Measurements from ENCODE around the gene OR11L1. TPM values are rescaled to one million over a fixed set of nuclear protein-coding genes. Genes with fewer than 3 reads are reported as not detected.

The OR11L1 gene
- polyA plus RNA-seq, 2 of the 4 experiments (the other 2 are of a cell fraction) = not detected

GRCh38 chr1:247824023-247824422 is 17.7 kb downstream of the OR11L1 start, which contains the start of gene OR14A16:
OR14A16 (minus strand) TSS chr1:247824119; CDS start chr1:247815729, 8,390 bp downstream.
- Histone ChIP-seq H3K4me1 (no peaks in the 10 kb centered on the region), H3K27ac (no peak within 1 kb of the TSS), H3K4me3 (no peak within 1 kb of the TSS), H3K9me3 (no peaks in the 10 kb centered on the region), H3K4me2 (no peak within 1 kb of the TSS)
- ChIA-PET CTCF (no interaction called here), POLR2A (no interaction called here)
- FAIRE-seq = no peak
- WGBS (ENCODE audit: missing lambda C conversion rate) = 3% methylated on average over 6 of the region's 6 CpGs
- DNase-seq (ENCODE audit: low read depth in 1 of 2, low spot score in 1 of 2) = no peak
- ATAC-seq = no peak
- TF ChIP-seq FOSB (CRISPR knock-in tag; IDR thresholded peaks at IDR 0.05) (no peak), EHMT2 (IDR thresholded peaks at IDR 0.05; ENCODE audit: low read depth) (no peak), TFCP2L1 (CRISPR knock-in tag; IDR thresholded peaks at IDR 0.05) (no peak), JUN (IDR thresholded peaks at IDR 0.05) (no peak), FOXS1 (CRISPR knock-in tag; IDR thresholded peaks at IDR 0.05) (no peak), MAX (IDR thresholded peaks at IDR 0.05) (no peak), NFE2L2 (conservative IDR thresholded peaks at IDR 0.05; ENCODE audit: low read length) (no peak), CTCF (IDR thresholded peaks at IDR 0.05) (no peak), NPAS2 (CRISPR knock-in tag; IDR thresholded peaks at IDR 0.05; ENCODE audit: borderline replicate concordance) (no peak)

- Histone ChIP-seq H3K4me1 (no peaks in the 10 kb centered on the region), H3K4me2 (no peak overlapping the region), H3K9me3 (no peaks in the 10 kb centered on the region; the same call in 2 of the 3 replicates), H3K4me3 (no peak overlapping the region), H3K27ac (no peak overlapping the region)
- DNase-seq (ENCODE audit: low read depth in 1 of 2, low spot score in 1 of 2) (no peak), FAIRE-seq (no peak), ATAC-seq (no peak)
- TF ChIP-seq NFE2L2 (conservative IDR thresholded peaks at IDR 0.05; ENCODE audit: low read length) (no peak), RNF2 (IDR thresholded peaks at IDR 0.05; ENCODE audit: borderline replicate concordance, low read depth) (no peak), FOXS1 (CRISPR knock-in tag; IDR thresholded peaks at IDR 0.05) (no peak), PHF8 (IDR thresholded peaks at IDR 0.05; ENCODE audit: borderline replicate concordance, low read depth) (no peak), KDM1A (IDR thresholded peaks at IDR 0.05; ENCODE audit: low read depth) (no peak), RFX5 (IDR thresholded peaks at IDR 0.05) (no peak), ZC3H11A (IDR thresholded peaks at IDR 0.05) (no peak), RCOR1 (IDR thresholded peaks at IDR 0.05; ENCODE audit: low read depth, low read length) (no peak), RARB (CRISPR knock-in tag; IDR thresholded peaks at IDR 0.05) (no peak)
- 33% methylated on average over 1 of the region's 2 CpGs for WGBS (ENCODE audit: missing lambda C conversion rate)
- ChIA-PET POLR2A (no interaction called here), CTCF (no interaction called here)
These were observed 19.6 kb downstream of the OR11L1 start for GRCh38 chr1:247822060-247822459.

- ATAC-seq = no peak
- DNase-seq (ENCODE audit: low read depth in 1 of 2, low spot score in 1 of 2) = no peak
- ChIA-PET CTCF (no interaction called here), POLR2A (no interaction called here)
- H3K27ac ChIP-seq = no peak overlapping the region
- TF ChIP-seq EP300 (IDR thresholded peaks at IDR 0.05) (no peak), RNF2 (IDR thresholded peaks at IDR 0.05; ENCODE audit: borderline replicate concordance, low read depth) (no peak)
- H3K4me3 ChIP-seq = no peak overlapping the region
- 0% methylated on average over 2 of the region's 2 CpGs for WGBS (ENCODE audit: missing lambda C conversion rate)
- FAIRE-seq = no peak
- H3K4me2 ChIP-seq = no peak overlapping the region
- no peaks in the 10 kb centered on the region for H3K9me3 ChIP-seq
- H3K4me1 ChIP-seq = no peaks in the 10 kb centered on the region
These were observed 29.1 kb downstream of the OR11L1 start for GRCh38 chr1:247812637-247813036.

- CTCF ChIA-PET = interaction anchor here (0.8 kb wide), 1 partner anchor 41 kb away, joined by 3 read pairs; no protein-coding TSS in a partner anchor
- H3K4me3 ChIP-seq = no peak overlapping the region
- FAIRE-seq (no peak), DNase-seq (ENCODE audit: low read depth in 1 of 2, low spot score in 1 of 2) (no peak), ATAC-seq (no peak)
- no peak overlapping the region for H3K4me2 ChIP-seq
- H3K4me1 ChIP-seq = no peaks in the 10 kb centered on the region
- TF ChIP-seq NR3C1 (IDR thresholded peaks at IDR 0.05) (no peak), HDAC2 (IDR thresholded peaks at IDR 0.05) (no peak), BHLHE40 (IDR thresholded peaks at IDR 0.05; ENCODE audit: low read depth, low read length) (no peak), POLR2AphosphoS2 (conservative IDR thresholded peaks at IDR 0.05; ENCODE audit: low read length) (no peak), CEBPB (IDR thresholded peaks at IDR 0.05) (no peak), PHF8 (IDR thresholded peaks at IDR 0.05; ENCODE audit: borderline replicate concordance, low read depth) (no peak), CTCF (IDR thresholded peaks at IDR 0.05) (no peak), USF2 (IDR thresholded peaks at IDR 0.05) (no peak), HEYL (CRISPR knock-in tag; IDR thresholded peaks at IDR 0.05) (no peak), RFX5 (IDR thresholded peaks at IDR 0.05) (no peak), GATA3 (IDR thresholded peaks at IDR 0.05; ENCODE audit: borderline replicate concordance) (no peak), FOSB (CRISPR knock-in tag; IDR thresholded peaks at IDR 0.05) (no peak), KDM1A (IDR thresholded peaks at IDR 0.05; ENCODE audit: low read depth) (no peak), ZC3H11A (IDR thresholded peaks at IDR 0.05) (no peak), RARB (CRISPR knock-in tag; IDR thresholded peaks at IDR 0.05) (no peak)
- no peak overlapping the region for H3K27ac ChIP-seq
- H3K9me3 ChIP-seq = 0 out of 3 replicates have a peak, but pooled peaks cover 3% of the 10 kb centered on the region
- POLR2A ChIA-PET = no interaction called here
- WGBS (ENCODE audit: missing lambda C conversion rate) = 0% methylated on average over 2 of the region's 2 CpGs
These were observed 44.2 kb downstream of the OR11L1 start for GRCh38 chr1:247797518-247797917.
